EH (cell line): Measurements from ENCODE around the gene NTRK2.

ENCODE experiments used
- DNase-seq: peaks from one replicate; pipeline ENCODE4 v3.0.0-alpha.2; 2015; ENCODE audit warnings: low read depth

NTRK2 gene

DNA sequence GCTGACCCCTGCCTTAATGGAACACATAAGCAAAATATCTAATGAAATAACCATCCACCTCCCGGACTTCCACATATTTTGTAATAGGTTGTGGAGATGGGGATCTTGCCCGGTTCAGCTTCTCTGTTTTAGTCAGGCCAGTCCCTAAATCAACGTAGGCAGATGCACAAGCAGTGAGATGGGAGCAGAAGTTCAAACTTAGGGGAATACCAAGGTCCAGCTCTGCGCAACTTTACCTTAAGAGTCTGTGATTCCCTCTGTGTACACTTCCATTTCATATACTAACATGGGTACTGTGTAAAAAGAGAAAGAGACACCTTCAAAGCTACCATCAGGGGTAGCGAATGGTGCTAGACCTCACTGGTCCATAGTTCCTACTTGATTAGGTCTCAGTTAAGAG, 110.9 kb downstream of the NTRK2 start:
- DNase-seq: no peak

DNA sequence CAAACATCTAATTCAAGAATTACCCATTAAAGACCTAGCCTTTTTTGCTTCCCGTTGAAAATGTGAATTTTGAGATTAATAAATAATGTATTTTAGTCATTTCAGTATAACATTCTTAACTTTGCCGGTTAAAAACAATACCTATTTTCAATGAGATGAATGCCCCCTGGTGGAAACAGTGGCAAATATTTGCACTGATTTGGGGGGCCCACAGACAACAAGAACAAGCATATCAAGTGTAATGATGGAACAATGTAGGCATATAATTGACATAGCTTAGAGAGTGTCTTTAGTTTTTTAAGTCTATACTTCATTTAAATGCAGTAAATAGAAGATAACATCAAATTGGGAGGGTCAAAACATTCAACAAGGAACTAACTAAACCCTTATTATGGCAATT, 111.9 kb downstream of the NTRK2 start:
- peak; percentile 27 for DNase-seq

DNA sequence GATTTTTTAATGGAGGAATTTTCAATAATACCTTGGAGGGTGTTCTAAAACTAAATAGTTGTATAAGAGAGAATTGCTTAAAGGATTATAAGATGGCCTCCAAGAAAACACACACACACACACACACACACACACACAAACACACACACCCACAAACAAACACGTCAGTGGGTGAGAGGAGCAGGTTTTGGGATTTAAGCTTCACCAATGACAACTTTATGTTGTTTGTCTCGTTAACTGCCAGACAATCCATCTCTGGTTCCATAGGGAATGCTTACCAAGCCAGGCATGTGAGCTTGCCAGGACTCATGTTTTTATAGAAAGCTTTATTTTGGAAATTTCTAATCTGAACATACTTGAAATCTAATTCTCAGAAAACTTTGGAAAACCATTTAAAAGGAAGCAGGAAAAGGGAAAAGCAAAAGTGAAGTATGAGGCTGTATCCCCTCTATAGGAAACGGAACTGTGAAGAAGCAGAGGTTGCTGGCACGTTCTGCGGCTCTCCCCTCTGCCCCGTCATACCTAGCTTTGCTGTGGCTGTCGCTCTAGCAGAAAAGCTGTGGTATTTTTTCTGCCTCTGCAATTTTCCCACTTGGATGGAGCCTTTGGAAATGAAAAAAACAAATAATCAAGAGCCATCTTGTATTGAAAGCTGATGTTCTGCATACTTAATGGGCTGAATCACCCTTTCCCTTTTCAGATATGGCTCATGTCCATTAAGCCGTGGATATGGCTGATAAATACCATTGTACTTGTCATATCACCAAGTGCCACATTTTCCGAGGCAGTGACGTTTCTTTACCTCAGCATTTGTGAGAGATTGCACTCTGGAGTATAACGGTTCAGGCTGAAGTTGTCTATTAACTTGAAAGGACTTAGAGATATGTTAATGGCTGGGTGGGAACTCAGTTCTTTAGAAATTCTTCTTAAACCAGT, 112.7 kb downstream of the NTRK2 start:
- peak; percentile 65 for DNase-seq

DNA sequence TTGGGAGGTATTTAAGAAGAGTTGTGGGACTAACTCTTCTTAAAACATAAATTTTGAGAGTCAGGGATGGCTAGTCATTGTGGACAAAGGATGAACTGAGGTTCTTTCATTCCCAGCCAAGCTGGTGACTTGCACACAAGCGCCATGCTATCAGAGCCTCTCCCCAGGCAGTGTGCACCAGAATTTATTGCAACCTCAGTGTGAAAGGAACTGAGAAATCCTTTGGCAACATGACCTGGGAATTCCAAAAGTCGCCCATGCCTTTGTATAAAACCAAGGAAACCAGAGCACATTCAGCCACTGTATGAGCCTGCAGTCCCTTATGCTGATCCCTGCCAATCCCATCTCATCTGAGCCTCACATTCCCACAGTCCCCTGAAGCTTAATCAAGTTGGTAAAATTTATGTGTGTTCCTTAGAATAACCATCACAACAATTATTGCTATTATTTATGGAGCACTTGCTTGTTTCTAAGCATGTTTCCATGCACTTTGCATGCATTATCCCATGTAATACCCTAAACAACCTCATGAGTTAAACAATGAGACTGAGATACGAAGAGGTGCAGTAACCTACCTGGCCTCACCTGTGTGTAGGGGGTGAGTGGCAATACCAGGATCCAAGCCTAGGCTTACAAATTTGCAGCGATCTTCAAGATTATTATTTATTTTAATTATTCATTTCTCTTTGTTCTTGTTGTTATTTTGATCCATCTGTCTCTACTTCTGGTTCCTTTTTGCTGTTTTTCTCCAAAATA, 116.4 kb downstream of the NTRK2 start:
- no peak for DNase-seq

DNA sequence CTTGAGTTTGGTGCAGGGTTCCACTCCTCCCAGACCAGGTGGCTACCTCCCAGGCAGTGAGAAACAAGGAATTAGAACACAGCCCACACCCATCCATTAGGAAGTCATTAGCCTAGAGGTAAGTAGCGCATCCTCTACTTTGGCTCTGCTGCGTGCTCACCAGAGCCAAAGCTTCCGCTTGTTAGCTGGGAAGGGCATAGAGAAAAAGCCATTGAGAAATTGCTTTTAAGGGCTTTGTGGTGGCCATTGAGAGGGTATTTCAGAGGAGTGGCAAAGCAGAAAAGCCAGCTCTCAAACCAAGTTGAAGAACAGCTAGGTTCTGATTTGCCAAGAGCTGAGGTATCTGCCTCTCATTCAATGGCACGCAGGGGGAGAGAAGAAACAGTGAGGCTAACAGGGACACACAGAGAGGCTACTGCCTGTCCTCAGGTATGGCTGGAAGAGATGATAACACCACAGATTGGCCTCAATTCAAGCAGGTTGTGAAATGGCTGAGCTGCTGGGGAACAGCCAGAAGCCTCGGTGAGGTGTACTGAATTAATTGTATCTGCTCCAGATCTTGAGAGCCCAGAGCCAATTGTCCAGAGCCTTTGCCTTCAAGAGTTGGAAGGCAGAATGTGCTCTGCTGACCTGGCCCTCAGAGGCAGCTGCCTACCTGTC, 119.4 kb downstream of the NTRK2 start:
- no peak for DNase-seq

DNA sequence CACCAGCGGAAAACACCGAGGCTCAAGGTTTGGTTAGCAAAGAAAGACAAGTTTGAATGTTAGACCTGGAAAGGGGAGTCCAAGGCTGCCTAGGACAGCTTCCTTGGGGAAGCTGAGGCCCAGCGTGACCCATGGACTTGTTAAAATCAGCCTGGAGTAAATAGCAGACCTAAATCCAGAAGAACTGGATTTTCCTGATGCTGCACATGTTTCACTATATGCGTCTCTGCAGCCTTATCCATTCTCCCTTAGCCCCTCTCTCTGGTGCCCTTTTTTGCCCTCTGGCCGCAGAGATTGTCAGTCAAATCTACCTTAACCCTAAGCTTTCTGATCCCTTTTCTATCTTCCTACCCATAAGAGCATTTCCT, 119.9 kb downstream of the NTRK2 start:
- no peak for DNase-seq

DNA sequence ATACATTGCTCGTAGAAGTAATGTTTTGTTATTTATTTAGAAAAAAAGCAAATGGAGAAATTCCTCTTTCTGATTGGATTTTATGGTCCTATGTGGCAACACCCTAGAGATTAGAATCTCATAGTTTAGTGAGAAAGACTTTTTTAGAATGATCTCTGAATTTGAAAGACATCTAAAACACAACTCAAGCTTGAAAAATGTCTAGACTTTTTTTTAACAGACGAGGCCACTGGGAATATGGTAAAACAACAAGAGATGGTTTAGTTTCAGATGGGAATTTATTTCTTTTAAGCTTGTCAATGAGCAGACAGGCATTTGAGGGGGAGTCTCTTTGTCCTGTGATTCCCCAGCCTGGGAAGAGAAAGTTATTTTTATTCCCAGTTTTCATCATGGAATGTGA, 122.1 kb downstream of the NTRK2 start:
- DNase-seq: peak; percentile 89

DNA sequence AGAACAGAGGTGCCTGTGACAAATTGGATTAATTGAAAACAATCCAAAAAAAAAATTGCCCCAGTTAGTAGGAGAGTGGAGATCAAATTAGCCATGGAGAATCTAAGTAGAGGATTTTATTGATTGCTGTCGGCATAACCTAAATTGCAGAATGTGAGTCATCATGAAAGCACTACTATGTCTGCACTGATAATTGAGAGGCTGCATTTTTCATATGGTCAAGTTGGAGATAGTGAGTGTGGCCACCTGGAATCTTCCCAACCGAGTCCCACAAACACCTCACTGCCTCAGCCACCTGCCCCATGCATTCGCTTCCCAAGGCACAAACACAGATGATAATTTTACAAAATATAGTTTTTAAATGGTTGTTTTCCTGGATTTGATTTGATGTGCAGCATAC, 123.7 kb downstream of the NTRK2 start:
- peak; percentile 69 for DNase-seq

DNA sequence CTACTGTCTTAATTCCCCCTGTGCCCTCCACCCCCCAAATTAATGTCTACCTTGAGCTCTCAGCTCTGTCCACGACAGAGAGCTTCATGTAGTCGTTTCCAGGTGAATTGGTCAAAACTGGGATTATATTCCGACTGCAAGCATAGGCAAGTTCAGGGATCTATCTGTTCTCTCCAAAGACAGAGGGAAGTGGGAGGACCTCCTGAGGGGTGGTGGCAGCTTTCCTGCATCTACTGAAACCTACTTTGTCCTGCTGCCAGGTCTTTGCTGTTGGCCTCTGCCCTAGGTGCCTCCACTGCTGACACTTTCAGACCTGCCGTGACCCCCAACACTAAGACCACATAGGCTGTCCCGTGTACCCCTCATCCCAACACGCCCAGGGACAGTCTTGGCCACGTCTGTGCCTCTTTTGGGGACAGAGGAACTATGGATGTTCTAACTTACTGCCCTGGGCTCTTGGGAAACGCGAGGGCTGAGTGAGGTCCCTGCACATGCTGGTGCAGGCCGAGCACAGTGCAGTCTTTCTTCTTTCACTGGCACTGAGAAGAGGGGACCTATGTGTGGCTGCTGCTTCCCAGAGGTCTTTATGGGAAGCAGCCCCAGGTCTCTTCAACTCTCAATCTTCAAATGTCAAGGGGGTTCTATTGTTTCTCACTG, 125.6 kb downstream of the NTRK2 start:
- DNase-seq: no peak

DNA sequence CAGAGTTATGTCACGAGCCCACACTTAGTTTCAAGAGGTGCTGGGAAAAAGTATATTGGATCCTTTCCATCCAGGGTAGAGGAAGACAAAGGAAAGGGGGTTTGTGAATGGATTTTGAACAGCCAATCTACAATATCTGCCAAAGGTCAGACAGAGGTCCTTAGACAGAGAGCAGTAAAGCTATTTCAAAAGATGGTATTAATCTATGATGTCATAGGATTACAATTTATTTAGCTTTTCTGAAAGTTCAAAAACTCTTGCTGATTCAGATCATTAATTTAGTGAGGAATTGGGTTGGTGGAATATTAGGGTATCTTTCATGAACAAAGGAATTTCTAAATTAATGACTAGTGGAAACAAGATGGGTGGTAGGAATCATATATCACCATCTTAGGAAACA, 126.9 kb downstream of the NTRK2 start:
- peak; percentile 26 for DNase-seq

DNA sequence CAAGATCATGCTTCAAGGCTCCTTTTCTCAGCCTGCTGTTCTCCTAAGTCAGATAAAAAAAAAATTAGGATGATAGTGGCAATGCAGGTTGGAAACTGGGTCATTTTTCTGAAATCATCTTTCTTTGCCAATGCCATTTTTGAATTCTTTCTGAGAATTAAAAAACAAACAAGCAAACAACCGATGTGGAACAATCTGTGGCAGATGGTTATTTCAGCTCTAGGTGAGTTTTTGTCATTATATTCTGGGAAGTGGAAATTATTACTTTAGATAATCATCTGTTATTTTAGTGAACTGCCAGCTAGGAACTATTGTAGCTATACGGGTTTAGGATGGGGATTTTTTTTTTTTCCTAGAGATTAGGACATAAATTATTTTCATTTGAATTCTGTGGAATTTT, 129.7 kb downstream of the NTRK2 start:
- DNase-seq: no peak

DNA sequence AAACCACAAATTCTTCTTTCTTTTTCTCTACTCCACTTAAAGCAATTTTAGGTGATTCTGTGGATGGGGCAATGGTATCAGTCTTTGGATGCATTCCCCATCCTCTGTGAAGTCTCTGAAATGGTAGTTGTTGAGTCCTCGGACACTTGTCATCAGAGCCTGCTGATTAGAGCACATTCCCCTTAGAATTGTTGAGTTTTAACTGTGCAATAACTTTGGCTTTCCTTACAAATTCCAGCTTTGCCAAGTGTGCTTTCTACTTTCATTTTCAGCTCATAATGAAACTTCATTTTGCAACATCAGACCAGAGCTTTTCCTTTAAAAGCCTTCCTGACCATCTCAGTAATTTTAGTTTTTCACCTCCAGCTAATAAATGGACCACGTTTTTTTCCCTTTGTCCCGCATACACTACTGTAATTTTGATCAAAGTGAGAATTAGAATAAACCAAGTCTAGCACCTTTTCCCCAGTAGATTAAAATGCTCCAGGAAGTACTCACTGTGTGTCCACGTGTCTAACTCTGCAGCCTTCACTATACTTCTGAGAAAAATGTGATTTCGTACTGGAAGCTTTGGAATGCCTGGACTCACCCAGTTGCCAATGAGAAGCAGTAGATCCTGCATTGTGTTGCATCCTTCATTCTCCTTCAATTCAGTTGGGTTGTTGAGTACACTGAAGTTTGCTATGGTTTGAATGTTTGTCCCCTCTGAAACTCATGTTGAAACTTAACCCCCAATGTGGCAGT, 135.6 kb downstream of the NTRK2 start:
- peak; percentile 30 for DNase-seq

DNA sequence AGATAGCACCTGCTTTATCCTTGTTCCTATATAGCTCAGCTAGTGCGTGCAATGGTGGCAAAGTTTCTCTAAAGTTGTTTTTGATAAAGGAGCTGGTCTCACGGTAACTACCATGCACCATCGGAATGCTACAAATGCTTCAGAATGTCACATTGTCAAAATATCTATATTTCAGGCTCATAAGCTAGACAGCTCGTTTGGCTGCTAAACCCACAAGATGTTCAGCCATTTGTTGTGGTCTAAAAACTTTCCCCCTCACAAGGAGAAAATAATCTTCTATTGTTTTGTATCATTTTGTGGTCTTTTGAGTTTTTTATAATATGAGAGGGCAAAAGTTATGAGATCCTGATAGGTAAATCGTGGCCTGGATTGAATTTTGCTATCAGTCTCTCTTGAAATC, 137.9 kb downstream of the NTRK2 start:
- no peak for DNase-seq

DNA sequence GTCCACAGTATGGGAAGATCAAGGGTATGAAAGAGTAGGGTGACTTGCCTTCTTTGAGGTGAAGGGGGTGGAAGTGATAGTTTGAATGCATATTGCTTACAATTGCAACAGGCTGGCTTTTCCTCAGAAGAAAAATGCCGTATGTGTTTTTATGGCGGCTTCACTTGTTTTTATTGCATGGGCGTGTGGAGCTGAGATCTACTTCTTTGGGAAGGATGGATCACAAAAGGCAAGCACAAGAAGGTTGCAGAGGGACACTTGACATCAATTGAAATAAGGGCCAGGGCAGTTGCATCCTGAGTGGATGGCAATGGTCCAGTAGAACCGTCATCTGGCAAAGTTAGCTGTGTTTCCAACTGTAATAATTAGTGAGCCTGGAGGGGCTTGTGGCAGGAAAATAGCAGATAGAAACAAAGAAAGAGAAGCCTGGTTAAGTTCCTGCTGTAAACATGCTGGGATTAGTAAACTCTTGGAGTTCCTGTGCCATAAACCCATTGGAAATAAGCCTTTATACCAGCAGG, 138.4 kb downstream of the NTRK2 start:
- DNase-seq: no peak

DNA sequence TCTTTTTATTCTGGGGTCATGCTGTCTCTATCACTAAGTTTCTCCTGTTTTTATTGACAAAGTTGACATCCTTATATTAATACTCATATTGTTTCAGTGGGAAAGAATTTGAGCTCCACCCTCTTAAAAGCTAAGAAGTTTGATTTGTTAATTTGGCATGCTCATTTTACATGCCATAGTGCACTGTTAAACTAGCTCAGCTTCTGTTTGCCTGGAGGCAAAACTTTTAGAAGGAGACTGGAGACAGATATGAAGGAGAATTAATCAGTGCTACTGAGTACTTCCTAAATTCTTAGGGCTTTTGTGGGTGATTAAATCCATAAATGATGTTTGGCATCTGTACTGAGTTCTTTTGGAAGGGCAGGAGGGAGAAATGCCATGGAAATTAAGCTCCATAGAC, 138.9 kb downstream of the NTRK2 start:
- peak; percentile 89 for DNase-seq

DNA sequence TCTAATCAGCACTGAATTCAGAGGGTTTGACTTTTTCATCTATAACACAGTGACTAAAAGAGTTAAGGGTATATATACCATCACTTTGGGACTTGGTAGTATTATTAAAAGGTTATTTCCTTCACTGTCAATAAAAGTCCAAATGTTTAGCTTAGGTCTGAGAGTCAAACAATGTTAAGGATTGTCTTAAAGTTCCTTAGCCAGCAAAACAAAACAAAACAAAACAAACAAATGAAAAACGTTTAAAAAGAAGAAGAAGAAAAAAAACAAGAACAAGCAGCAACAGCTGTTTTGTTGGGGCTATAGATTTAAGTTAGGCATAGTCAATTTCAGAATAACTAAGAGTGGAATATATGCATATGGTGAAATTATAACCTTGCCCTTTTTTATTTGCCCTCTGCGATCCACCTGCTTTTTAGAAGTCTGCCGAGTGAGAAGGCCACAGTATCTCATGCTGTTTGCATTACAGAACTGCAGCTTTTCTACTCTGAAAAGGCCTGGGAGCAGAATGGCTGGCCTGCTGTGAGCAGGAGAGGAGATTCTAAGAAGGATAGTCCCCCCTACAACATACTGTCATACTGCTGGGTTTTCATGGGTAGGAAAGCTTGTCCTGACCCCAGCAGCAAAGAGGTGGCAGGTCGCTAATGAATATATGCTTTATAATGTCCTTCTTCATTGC, 141.7 kb downstream of the NTRK2 start:
- no peak for DNase-seq

DNA sequence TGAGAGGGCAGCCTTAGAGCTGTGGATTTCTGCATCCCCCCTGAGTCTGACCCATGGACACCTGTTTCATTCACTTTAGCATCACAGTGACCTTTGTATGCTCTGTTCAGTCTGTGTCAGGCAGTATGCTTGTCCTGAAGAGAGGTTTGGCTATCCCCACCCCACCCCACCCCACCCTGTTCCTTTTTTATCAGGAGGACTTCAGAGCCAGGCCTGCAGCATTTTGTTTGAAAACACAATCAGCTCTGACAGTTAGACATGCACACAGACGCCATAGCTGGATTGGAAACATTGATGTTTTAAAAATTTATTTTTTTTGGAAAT, 142.2 kb downstream of the NTRK2 start:
- no peak for DNase-seq

DNA sequence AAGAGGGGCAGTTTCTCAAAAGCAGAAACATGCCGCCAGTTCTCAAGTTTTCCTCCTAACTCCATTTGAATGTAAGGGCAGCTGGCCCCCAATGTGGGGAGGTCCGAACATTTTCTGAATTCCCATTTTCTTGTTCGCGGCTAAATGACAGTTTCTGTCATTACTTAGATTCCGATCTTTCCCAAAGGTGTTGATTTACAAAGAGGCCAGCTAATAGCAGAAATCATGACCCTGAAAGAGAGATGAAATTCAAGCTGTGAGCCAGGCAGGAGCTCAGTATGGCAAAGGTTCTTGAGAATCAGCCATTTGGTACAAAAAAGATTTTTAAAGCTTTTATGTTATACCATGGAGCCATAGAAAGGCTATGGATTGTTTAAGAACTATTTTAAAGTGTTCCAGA, 142.8 kb downstream of the NTRK2 start:
- no peak for DNase-seq

DNA sequence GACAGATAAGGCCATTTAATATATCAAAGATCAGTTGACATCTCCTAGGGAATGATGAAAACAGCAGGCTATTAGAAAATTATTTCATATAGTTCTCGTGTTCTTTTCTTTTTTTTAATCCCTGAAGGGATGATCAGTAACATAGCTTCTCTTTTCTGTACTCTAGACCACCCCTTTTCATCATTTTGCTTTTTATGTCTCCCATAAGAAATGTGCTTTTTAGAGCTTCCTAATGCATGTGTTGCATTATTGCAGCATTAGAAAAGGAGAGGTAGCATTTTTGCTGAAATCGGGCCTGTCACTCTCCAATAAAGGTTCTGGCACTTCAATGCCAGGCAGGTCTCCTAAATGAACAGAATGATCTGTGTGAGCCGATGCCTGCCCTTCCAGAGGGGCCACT, 143.3 kb downstream of the NTRK2 start:
- DNase-seq: no peak

DNA sequence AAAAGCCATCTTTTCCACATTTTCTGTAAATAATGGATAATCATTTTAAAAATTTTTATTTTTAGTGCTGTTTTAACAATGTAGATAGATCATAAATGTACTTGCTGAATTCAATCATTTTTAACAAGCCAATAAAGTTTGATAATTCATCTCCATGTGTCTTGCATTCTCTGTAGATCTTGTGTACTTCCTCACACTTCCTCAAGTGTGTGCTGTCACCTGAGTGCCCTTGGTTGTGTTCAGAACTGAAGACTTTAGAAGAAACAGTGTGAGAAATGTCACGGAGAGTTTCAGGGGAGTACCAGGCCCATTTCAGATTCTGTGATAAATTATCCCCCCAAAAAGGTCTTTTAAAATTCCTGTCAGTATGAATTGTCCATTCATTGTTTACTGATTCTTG, 146.0 kb downstream of the NTRK2 start:
- DNase-seq: no peak

DNA sequence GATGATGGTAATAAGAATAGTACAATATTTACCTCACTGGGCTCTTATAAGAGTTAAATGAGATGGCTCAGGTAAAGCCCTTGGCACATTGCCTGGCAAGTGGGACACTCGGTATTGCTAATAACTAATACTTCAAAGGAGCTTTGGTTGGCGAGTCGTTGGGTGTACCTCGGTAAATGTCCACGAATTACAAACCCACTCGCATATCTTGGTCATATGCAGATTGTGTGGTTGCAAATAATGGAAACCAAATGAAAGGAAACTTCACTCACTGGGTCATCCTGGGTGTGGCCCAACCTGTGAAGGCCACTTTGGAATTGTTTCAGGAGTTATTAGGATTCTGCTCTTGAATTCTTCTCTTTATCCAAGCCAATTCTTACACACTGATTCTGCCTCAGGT, 147.5 kb downstream of the NTRK2 start:
- DNase-seq: no peak
